Measurements from ENCODE around the gene BSND.
"Not testable (repeated sequence)": the region's sequence is repeated elsewhere in the genome, so short reads cannot be mapped to it uniquely, and the experiment has no call there.

BSND gene

DNA sequence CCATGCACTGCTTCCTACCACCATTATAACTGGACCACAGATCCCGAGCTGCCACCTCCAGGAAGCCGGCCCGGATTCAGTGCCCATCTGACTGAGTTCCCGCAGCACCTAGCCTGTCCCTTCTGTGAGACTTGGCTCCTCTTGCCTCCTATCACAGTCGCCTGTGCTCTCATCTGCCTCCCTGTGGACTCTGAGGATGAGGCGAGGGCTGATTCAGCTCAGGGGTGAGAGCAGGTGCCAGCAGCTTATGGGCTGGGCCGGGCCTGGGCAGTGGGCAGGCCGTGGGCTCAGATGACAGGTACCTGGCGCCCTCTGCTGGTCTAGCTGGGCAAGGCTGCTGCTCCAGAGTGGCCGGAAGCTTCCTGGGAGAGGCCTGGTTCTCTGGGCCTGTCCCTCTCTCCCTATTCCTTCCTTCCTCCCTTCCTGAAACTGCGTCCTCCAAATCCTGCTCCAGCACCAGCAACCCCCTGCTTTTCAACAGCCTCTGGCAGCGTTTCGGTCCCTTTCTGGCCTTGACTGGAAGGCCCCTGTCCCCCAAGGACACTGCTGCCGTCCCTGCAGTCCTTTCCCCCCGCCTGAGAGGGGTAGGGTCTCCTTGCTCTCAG is 23.3 kb downstream of the BSND start:
- DNase-seq (ENCODE audit: low spot score) = peak; percentile 93

DNA sequence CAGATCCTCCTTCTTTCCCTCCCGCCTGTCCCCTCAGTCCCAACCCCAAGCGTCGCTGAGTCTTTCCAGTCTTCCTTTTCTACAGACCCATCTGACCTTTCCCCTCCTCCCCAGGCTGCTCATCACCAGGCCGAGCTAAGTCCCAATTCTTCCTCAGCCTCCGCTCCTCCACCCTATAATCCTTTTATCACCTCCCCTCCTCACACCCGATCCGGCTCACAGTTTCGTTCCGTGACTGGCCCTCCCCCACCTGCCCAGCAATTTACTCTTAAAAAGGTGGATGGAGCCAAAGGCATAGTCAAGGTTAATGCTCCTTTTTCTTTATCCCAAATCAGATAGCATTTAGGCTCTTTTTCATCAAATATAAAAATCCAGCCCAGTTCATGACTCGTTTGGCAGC is 25.4 kb downstream of the BSND start:
- not testable (repeated sequence) for DNase-seq (ENCODE audit: low spot score)

- not testable (repeated sequence) for DNase-seq (ENCODE audit: low spot score)
Measured at GRCh38 chr1:55026682-55027081, 27.9 kb downstream of the BSND start.

- DNase-seq (ENCODE audit: low spot score) = not testable (repeated sequence)
Measured at GRCh38 chr1:55031098-55031497, 32.4 kb downstream of the BSND start.

DNA sequence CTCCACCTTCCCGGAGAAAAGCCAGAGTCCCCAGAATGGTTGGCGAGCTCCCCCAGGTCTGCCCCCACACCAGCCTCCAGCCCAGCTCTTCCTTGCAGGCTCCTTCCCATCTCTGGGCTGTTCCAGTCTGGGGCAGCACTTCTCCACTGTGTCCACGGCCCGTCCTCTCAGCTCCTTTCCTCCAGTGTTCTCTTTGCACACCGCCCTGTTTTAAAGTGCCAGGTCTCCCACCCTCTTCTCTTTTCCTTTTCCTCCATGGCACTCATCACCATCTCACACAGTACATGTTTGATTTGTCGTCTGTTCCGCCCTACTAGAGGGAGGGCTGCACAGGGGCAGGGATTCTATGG is 34.5 kb downstream of the BSND start:
- no peak for DNase-seq (ENCODE audit: low spot score)

DNA sequence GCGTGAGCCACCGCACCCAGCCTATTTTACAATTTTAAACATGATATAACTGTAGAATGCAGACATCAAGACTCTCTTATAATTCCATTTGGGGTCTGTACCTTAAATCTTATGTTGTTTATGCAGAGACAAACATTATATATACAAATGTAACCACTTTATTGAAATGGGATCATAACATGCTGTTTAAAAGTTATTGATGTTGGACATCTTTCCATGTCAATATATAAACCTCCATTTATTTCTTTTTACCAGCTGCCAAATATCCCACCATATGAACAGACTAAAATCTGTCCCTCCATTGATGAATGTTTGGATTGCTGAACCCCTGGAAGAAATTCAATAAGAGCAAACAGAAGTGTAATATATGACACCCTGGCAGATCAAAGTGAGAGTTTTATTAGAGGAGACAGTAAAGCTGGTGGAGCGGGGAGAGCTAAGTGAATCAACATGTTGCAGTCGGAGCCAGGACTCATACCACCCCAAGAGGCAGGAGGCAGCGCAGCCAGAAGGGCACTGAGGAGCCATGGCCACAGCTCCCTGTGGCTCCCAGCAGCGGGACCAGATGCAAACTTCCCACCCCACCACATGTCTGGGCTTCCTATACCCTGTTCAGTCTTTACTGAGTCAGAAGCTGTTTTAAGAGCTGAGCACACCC is 35.9 kb downstream of the BSND start:
- DNase-seq (ENCODE audit: low spot score) = no peak

- no peak for DNase-seq (ENCODE audit: low spot score)
Measured at GRCh38 chr1:55035904-55036303, 37.2 kb downstream of the BSND start.

- DNase-seq (ENCODE audit: low spot score) = no peak
Measured at GRCh38 chr1:55037733-55038551, 39.2 kb downstream of the BSND start.

- DNase-seq (ENCODE audit: low spot score) = no peak
Measured at GRCh38 chr1:55038552-55038838, 39.8 kb downstream of the BSND start.

- DNase-seq (ENCODE audit: low spot score) = no peak
Measured at GRCh38 chr1:55038974-55039341, 40.2 kb downstream of the BSND start.

DNA sequence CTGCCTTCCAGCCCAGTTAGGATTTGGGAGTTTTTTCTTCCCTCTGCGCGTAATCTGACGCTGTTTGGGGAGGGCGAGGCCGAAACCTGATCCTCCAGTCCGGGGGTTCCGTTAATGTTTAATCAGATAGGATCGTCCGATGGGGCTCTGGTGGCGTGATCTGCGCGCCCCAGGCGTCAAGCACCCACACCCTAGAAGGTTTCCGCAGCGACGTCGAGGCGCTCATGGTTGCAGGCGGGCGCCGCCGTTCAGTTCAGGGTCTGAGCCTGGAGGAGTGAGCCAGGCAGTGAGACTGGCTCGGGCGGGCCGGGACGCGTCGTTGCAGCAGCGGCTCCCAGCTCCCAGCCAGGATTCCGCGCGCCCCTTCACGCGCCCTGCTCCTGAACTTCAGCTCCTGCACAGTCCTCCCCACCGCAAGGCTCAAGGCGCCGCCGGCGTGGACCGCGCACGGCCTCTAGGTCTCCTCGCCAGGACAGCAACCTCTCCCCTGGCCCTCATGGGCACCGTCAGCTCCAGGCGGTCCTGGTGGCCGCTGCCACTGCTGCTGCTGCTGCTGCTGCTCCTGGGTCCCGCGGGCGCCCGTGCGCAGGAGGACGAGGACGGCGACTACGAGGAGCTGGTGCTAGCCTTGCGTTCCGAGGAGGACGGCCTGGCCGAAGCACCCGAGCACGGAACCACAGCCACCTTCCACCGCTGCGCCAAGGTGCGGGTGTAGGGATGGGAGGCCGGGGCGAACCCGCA is 40.8 kb downstream of the BSND start, which contains the start of gene PCSK9:
Gene PCSK9 (plus strand): TSS at position 207 of the 741 bp plus-strand sequence. CDS start 290 bp downstream, at position 497.
- peak; percentile 47 for DNase-seq (ENCODE audit: low spot score)

DNA sequence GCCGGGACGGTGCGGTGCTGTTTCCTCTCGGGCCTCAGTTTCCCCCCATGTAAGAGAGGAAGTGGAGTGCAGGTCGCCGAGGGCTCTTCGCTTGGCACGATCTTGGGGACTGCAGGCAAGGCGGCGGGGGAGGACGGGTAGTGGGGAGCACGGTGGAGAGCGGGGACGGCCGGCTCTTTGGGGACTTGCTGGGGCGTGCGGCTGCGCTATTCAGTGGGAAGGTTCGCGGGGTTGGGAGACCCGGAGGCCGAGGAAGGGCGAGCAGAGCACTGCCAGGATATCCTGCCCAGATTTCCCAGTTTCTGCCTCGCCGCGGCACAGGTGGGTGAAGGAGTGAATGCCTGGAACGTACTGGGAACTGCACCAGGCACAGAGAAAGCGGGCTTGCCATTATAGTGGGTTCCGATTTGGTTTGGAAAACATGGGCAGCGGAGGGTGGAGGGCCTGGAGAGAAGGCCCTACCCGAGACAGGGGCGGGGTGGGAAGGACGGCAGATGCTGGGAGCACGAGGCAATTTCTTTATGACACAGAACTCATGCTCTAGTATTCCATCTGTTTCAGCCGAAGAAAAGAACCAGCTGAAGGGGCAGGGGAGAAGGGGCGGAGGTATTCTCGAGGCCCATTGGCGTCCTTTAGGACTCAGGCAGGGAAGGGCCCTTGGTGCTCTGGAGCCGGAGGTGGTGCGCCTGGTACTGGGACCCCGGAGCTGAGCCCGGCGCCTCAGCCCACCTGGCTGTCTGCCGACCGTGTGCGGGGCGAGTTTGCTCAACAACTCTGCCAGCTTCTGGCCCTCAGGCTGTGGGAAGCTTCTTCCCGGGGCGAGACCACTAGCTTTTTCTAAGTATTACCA is 41.6 kb downstream of the BSND start:
- no peak for DNase-seq (ENCODE audit: low spot score)

- DNase-seq (ENCODE audit: low spot score) = no peak
Measured at GRCh38 chr1:55040933-55041494, 42.3 kb downstream of the BSND start.

- DNase-seq (ENCODE audit: low spot score) = no peak
Measured at GRCh38 chr1:55041613-55042012, 42.9 kb downstream of the BSND start.

- no peak for DNase-seq (ENCODE audit: low spot score)
Measured at GRCh38 chr1:55043011-55043410, 44.3 kb downstream of the BSND start.

DNA sequence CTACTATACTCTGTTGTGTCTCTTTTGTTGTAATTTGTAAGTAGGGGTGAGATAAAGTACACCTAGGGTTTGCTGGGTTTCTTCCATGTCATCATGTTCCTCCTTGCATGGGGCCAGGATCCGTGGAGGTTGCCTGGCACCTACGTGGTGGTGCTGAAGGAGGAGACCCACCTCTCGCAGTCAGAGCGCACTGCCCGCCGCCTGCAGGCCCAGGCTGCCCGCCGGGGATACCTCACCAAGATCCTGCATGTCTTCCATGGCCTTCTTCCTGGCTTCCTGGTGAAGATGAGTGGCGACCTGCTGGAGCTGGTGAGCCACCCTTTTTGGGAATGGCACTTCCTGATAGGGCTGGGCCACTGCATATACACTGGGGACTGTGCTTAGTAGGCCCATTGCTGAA is 45.0 kb downstream of the BSND start:
- no peak for DNase-seq (ENCODE audit: low spot score)

DNA sequence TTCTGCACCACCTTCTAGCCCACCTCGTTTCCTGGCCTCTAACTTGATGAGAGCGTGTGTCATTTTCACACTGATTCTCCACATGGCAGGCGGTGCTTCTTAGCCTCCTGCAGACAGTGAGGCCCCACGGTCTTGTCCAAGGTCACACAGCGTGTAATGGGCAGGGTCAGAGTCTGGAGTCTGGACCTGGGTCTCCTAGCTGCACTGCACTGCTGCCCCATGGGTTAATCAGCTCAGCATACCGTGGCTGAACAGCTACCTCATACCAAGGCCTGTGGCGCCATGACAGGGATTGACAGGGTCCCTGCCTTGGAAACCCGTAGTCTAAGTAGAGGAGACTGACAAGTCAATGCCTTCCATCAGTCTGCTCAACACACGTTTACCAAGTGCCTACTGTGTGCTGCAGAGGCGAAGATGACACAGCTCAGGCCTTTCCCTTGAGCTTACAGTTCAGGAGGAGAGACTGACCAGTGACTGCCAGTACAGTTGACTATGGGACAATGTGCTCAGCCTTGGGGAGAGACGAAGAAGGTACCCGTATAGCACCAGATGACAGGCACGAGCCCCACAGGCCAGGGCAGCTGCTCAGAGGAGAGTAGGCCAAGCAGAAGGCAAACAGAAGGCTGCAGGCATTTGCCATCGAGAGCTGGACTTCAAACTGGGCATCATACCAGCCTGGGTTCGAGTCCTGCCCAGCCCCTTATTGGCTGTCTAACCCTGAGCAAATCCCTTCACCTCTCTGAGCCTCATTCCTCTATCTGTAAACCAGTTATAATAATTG is 46.1 kb downstream of the BSND start:
- no peak for DNase-seq (ENCODE audit: low spot score)

DNA sequence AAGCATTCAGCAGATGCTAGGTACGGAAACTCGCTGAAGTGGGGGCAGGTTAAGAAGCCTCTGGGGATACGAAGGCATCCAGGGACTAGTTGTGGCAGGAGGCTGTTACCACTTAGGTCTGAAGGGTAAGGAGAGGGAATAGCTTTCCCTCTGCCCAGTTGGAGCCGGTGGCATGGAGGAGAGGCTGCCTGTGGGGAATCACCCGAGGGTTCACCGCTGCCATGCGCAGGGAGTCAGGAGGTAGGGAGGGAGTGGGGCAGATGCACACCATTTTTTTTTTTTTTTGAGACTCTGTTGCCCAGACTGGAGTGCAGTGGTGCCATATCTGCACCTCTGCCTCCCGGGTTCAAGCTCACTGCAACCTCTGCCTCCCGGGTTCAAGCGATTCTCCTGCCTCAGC is 46.7 kb downstream of the BSND start:
- DNase-seq (ENCODE audit: low spot score) = no peak

GRCh38 chr1:55046871-55047270 is 48.1 kb downstream of the BSND start:
- no peak for DNase-seq (ENCODE audit: low spot score)

- DNase-seq (ENCODE audit: low spot score) = no peak
Measured at GRCh38 chr1:55047611-55048010, 48.9 kb downstream of the BSND start.

All from D341Med (cell line).